Measurements from ENCODE around the gene VAMP8.

GRCh38 chr2:85580206-85580605 lies 2.8 kb downstream of the VAMP8 start:
- TF ChIP-seq CTCF (IDR thresholded peaks at IDR 0.05) (no peak), POLR2A (IDR thresholded peaks at IDR 0.05) (no peak)
